Choroid plexus epithelial cell (primary cell): ENCODE results near the gene MT1H.
"Not testable (repeated sequence)": the region's sequence is repeated elsewhere in the genome, so short reads cannot be mapped to it uniquely, and the experiment has no call there.

Source experiments
- DNase-seq: peaks from one replicate; pipeline ENCODE4 v3.0.0-alpha.2; 2010; ENCODE audit warnings: low read depth
- H3K4me3 ChIP-seq: 2 replicates; pipeline ENCODE4 v1.5.1; 2011; ENCODE audit warnings: low read depth, mild to moderate bottlenecking, control low read depth, low read length, moderate library complexity
- CTCF ChIP-seq: conservative IDR thresholded peaks from 2 replicates; pipeline ENCODE4 v1.5.1; 2011; ENCODE audit warnings: low read depth, mild to moderate bottlenecking, control low read depth, inconsistent platforms, low read length, moderate library complexity

The MT1H gene

DNA sequence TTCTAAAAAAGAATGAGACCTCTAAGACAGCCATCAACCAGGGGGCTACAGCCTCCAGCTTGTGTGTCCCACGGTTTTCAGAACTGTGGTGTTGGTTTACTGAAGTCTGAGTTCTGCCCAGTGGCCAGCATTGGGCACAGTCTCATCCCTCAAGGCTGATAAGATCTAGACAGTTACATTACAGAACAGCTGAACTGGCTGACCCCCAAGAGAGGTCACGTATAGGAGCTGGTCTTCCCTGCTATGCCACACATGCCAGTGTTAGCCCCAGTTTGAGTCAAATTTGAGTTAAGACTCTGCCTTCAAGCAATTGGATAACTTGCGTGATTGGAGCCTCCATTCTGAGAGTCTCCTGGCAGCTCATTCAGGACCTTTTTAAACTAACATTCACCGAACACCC is 45.5 kb downstream of the MT1H start:
- TF ChIP-seq CTCF: no peak
- no peak overlapping the region for H3K4me3 ChIP-seq
- DNase-seq: no peak

GRCh38 chr16:56716761-56717160 is 47.1 kb downstream of the MT1H start:
- H3K4me3 ChIP-seq: no peak overlapping the region
- no peak for TF ChIP-seq CTCF
- no peak for DNase-seq

DNA sequence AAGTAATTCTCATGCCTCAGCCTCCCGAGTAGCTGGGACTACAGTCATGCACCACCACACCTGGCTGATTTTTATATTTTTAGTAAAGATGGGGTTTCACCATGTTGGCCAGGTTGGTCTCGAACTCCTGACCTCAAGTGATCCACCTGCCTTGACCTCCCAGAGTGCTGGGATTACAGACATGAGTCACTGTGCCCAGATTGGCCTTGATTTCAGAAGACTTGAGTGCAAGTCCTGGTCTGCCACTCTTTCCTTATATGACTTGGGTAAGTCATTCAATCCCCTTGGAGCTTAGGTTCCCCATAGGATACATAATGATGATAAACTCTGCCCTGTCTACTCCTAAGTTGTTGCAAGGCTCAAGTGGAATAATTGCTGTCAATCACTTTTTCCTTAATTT is 47.9 kb downstream of the MT1H start:
- not testable (repeated sequence) for H3K4me3 ChIP-seq, DNase-seq
